HG03280 (cell line): ENCODE data around the gene CCDC51.
A peak's percentile ranks its signal among the peaks of the same experiment; 100 is the strongest.

Source experiments
- ATAC-seq: cut with Tn5 transposase; IDR thresholded peaks from one replicate; pipeline ENCODE4 v1.9.1; 2021; ENCODE audit warnings: mild to moderate bottlenecking, moderate library complexity; ENCODE audit not compliant: unreplicated experiment

Gene CCDC51

DNA sequence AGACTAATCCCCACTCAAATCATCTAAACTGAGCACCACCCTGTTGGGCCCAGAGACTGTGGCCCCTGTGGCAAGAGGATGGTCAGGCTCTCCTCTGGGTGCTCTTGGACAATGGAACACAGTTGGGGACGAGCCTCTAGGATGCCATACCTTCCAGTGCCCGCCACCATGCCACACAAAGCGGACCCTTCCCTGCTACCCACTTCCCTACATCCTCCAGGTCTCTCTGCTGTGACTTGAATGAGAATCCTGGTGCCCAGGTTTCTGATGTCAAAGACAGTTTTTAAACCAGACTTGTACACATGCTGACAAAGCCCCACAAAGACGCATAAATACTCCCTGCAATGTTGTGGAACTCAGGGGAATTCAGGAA is 4.7 kb downstream of the CCDC51 start:
- ATAC-seq, result no peak

DNA sequence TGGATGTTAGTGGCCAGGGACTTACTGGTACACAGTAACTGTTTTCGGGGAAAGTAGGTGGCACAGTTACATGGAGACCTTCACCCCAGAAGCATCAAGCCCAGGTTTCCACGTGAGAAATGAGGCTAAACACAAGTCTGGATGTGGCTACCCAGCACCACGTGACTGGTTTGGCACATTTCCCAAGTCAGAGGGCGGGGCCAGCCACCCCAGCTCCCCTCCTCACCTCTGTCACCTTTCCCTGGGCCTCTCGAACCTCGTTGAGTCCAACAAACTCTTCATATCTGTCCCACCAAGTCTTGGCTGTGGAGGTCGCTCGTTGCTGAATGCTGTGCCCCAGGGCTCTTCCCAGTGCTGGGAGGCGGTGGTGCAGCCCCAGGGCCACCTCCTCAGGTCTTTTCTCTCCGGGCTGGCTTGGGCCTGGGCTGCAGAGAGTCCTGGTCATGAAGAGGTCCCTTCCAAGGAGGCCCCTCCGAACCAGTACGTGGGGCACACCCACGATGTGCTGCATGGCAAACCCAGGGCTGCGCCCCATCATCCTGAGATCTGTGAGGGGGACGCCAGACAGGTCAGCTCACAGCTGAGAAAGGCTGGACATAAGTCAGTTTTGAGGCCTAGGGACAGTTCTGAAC is 5.2 kb downstream of the CCDC51 start:
- ATAC-seq, result no peak

DNA sequence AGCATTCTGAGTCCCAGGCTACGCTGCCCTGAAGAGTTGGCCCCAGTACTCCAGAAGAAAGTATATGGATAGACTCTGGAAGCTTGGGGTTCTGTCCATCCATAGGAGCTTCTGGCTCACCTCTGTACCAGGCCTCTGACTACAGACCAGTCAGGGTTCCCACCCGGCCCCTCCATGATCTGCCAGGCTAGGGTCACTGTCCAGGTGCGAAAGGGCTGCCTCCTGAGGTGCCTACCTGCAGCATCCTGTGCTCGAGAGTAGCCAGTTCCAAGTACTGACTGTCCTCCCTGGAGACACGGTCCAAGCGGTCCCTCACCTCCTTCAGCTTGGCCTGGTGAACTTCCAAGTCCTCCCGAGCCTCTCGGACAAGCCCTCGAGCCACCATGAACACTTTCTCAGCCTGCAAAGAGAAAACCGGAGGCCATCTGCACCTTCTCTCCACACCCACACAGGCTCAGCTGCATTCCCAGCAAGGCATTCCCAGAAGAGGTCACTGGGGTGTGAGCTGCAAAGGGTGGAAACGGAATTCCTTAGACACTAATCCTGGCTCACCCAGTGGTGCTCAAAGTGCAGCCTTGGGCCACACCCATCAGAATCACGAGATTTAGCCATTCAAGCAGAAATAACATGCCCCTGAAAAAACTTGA is 6.3 kb downstream of the CCDC51 start:
- no peak for ATAC-seq

DNA sequence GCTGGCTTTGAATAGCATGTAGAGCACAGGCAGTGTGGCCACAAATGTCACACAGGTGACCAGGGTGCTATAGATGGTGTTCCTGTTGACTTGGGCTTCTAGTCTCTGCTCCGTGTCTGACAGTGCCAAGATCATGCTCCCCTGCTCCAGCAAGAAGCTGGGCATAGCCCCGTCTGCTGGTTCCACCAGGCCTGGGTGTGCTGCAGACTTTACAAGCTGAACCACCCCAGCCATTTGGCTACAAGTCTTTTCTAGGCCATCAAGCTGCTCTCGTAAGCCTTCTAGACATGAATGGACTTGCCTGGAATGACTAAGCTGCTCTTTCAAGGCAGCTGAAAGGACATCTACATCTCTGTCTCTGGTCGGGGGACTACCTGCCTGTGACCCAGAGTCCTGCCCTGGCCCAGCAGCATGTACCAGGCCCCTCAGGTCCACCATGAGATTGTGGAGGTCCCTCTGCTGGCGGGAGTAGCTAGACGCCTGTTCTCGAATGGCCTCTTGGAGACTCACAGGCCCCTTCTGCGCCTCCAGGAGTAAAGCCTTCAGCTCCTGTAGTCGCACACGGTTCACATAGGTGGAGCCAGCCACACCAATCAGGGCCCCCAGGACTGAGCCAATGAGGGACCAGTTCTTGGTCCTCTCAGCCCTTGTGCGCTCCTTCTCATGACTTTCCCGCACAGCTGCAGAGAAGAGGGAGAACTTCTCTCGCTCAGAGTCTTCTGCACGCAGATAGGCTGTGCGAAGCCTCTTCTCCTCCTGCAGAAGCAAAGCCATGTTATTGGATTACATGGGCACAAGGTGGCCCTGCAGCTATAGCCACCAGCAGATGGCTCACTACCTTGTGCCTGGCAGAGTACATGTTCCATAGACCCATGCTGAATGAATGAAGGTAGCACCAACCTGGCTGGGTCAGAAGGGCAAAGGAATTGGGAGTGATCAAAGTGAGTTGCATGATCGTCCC is 7.2 kb downstream of the CCDC51 start:
- ATAC-seq, result no peak

DNA sequence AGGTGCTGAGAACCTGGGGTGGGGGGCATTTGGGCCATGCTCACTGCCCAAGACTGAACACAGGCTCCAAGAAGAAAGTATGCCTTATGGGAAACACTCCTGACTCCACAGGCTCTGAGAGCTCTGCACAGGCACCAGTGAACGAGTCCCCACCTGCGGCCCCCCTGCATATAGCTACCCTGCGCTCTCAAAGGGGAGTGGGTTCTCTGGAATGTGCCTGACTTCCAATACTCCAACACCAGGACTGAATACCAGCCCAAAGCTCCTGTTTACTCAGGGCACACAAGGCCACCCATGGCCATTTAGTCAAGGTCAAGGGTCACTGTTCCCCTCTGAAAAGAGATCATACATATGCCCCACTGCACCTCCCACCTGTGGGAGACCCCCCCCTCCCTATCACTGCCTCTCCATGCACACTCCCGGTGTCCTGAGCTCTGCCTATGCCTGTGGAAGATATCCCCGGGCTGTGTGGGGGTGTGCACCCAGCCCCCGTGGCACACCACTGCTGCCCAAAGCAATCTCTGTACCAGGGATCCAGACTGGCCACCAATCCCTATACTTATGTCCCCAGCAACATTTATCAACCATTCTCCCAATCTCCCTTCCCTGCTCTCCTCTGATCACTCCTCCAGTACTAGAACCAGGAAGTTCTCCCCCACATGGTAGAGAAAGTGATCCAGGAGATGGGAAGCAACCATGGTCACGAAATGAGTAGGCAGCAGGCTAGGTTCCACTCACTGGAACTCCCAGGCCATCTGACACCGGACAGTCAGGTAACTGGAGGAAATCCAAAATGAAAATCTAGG is 8.5 kb downstream of the CCDC51 start:
- no peak for ATAC-seq

DNA sequence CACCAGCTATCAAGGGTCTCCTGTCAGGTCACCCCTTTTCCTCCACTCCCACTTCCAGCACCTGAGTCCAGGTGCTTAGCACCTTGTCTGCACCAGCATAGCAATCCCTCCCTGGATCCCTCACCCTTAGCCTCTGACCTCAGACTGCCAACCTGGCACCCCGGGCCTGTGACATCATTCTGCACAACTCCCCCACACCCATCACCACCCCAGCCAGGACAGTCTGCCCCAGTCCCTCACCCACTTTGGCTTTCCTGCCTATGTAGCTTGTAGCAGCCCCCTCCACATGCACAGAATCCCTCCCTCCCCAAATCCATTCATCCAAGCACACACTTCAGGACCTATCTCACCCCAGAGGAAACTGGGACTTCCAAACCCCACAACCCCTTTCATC is 9.2 kb downstream of the CCDC51 start:
- no peak for ATAC-seq

DNA sequence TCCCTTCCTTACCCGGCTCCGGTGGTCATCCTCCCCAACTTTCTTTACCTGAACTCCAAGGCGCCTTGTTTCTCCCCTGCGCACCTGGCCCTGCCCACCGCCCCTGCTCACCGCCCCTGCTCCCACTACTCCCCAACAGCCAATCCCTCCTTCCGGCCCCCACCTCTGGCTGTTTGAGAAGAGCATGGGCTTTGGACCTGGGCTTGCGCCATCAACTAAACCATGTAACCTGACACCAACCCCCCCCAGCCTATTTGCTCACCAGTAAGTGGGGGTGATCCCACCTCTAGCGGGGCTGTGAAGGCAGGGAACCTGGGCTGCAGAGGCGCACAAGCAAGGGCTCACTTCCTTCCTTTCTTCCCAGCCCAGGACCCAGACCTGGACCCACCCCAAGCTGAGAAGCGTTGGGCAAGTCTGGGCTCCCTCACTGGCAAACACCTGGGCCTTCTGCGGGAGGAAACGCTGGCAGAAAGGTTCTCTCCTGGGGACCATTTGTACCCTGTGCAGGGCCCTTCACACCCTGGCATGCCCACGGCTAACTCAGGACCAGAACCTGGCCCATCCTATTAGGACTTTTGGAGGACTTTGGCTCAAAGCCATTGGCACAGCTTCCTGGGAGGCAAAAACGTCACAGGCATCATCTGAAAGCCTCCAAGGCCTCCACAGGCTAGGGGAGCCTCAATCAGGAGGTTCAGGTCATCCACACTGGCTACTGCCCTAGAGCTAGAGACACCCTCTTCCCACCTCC is 9.8 kb downstream of the CCDC51 start, which contains the start of gene PLXNB1:
Gene PLXNB1, minus strand, starts transcription at position 127 of the 748 bp plus-strand sequence. CDS start 5,475 bp downstream, outside the sequence.
- ATAC-seq, result no peak

DNA sequence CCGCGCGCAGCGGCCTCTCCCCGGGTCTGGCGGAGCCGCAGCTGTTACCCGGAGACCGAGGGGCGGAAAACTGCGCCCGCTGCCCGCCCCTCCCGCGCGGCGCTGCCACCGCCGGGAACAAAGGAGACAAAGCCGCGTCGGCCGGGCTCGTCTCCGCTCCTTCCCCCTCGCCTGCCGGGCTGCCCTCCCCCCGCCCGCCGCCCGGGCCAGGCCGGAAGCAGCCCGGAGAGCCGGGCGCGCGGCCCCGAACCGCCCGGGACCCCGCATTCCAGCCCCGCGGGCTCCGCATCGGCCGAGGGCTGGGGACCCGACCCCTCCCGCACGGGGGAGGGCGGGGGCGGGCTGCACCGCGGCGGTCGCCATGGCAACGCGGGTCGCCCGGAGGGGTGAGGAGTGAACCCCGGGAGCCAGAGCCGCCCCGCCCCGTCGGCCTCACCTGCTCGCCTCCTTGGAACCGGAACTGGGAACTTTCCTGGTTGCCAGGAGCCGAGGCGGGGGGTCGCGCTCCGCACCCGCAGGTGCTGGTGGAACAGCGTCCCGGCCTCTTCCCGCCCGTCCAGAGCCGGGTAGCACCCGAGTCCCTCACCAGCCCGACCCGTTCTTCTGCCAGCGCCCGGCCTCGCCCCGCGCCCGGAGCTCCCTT is 10.5 kb downstream of the CCDC51 start:
- ATAC-seq, result peak; percentile 42

DNA sequence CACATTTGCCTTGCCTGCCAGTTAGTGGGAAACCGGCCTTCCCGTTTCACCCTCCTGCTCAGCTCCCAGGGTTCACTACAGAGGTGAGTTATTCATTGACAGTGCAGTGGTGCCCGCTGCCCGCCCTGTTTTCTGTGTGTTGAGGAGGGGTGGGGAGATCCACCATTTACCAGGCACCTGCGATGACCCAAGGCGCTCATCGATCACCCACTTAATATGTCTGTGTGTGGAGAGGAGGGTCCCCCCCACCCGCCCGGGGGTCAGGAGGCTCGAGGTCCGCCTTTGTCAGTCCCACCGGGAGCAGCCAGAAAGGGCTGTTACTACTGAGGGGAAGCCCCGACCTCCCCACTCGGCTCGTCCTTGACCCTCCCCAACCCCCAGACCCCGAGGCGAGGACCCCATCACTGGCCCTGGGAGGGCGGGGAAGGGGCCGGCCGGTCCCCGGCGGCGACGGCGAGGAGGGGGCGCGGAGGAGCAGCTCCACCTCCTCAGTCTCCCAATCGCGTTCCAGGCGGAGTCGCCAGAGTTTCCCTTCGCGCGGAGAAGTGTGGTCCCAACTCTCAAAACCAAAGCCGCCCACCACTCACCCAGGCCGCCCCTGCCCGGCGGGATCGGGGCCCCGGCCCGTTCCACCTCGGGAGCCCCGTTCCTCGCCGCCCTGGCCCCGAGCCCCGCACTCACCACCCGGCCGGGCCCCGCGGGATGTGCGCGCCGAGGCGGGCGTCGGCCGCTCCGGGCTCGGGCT is 11.2 kb downstream of the CCDC51 start:
- ATAC-seq, result peak; percentile 39

DNA sequence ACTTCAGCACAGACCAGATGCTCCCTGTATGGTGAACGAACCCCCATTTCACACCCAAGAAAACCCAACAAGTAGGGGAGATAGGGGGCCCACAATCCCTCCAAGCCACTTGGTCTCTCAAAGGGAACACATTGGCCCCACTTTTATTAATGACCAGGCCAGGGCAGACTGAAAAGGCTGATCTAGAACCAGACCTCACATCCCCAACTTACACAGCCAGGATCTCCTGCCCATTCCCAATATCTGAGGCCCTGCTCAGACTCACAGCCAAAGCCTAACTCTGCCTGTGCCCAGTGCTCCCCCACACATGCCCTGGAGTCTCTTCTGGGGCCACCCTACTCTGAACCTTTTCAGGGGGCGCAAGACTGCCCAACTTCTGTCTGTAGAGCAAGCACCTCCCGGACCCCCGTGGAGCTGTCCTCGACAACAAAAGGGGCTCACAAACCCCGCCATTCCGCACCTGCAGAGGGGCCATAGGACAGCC is 11.8 kb downstream of the CCDC51 start:
- no peak for ATAC-seq

DNA sequence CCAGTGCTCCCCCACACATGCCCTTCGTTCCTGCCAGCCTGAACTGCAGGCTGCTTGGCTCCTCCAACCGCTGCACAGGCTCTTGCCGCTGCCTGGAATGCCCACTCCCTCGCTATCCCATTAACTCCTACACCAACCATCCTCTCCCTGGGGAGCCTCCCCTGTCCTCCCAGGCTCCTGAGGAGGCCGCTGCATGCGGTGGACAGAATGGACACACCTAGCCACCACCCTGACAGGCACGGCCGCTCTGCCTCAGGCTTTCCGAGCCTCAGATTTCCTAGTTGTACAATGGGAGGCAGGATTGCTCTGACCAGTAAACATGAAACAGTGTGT is 12.3 kb downstream of the CCDC51 start:
- ATAC-seq, result no peak

DNA sequence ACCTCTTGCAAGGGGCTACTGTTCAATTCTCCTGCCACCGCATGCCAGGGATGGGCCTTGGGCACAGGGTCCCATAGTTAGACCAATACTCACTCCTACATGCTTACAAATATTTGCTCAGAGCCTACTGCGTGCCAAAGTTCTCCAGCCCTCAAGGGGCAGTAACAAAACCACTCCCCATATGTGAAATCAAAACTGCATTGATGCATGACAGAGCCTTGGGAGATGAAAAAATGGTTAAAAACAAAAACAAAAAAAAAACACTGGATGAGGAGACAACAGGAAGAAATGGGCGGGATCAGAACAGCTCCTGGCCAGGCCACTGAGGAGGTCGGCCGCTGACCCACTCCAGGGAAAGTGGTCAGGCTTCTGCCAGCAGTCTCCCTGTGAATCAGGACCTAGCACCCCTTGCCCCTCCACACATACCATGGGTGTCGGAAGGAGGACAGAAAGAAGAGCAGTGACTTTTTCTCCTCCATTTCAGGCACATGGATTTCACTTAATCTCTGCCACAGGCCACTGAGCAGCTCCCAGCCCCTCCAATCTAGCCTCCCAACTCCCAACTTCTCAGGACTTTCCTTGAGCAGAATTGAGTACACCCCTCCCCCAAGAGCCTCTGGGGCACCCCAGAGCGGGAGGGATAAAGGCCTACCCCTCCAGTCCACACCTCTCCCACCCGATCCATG is 12.8 kb downstream of the CCDC51 start:
- ATAC-seq, result no peak

DNA sequence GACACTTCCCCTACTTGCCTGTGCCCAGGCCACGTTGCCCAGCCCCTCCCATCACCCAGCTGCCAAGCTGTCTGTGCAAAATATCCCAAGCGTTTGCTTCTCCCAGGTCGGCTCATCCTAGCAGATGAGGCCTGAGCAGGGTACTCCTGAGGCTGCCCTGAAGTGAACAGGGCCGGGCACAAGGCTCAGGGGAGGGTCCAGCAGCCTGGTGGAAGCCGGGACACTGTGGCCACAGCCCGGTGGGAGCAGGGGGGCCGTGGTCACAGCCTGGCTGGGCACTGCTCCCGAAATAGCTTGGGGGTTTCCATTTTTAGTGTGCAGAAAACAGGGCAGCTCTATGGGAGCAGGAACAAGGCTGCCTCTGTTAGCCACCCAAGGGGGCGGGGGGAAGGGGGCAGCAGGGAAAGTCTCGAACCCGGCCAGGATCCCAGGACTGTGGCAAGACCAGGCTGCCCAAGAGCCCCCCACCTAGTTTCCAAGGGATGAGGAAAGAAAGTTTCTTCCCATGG is 13.5 kb downstream of the CCDC51 start:
- ATAC-seq, result no peak

DNA sequence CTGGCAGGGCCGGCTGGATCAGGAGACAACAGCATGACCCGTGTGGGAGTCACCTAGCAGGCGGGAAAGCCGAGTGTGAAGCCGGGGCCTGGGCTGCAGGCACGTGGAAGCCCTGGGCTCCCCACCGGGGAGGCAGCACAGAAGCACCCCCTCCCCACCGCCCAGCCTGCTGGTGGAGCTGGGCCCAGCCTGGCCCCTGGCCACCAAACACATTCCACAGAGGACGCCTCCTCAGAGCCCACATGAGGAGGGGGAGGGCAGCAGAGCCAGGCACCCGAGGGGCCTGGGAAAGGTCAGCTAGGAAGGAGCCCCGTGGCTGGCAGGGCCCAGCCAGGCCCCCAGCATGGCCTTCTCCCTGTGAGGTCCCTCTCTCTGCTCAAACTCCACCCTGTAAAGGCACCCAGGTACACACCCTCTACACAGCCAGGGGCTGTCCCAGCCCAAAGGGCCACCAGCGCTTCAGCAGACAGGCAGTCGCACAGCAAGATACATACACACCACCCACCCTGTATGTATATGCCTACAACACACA is 14.6 kb downstream of the CCDC51 start:
- no peak for ATAC-seq

DNA sequence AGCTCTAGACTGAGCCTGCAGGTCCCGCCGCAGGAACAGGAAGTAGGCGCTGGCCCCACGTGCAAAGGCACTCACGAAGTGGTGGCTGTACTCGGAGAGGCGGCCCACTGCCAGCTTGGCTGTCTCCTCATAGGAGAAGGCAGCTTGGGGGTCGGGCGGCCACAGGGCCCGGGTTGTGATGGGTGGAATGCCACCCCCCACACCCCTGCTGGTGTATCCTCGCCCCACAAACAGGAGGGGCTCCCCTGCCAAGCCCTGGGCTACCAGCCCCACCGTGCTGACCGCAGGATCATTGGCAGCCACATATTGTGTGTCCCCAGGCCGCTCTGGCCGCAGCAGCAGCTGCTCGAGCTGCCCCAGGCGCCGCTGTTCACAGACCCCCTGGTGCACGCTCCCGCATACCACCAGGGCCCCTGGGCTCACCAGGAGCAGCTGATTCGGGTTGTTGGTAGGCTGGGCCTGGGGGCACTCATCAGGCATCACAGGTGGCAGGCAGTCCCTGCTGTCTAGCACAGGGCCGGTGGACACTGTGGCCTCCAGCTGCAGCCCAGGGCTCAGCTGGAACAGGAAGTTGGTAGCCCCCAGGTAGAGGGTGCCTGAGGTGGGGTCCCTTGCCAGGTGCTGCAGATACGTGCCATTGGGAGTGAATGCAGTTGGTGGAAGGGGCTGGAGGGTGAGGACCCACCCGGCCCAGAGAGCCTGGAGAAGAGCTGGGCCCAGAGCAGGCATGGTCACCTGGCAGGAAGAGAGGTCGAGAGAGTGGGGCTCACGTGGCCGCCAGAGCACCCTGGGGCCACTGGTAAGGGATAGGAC is 15.8 kb downstream of the CCDC51 start:
- ATAC-seq, result no peak

DNA sequence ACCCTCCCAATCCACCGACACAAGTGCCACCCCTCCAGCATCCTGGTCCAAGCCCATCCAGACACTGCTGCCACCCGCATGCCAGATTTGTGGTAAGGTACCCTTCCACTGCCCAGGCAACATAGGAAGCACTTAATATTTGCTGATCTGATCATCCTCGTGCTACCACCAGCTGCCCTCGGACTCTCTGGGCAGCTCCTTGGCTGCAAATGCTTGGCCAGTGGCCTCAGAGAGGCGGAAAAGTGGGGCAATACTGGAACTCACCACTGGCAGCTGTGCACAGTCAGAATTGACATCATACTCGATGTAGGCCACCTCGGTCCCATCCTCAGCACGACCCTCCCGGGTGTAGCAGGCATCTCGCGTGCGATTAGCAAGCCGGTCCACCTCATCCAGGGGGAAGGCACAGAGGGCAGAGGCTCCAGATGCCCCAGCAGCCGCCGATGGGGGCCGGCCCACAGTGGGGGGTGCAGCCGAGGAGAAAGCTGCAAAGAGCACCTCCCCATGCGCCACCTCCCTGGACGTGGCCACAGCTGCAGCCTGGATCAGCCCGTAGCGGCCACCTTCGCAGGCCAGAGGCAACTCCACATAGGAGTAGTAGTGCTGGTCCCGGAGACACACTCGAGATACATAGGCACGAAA is 16.6 kb downstream of the CCDC51 start:
- no peak for ATAC-seq

DNA sequence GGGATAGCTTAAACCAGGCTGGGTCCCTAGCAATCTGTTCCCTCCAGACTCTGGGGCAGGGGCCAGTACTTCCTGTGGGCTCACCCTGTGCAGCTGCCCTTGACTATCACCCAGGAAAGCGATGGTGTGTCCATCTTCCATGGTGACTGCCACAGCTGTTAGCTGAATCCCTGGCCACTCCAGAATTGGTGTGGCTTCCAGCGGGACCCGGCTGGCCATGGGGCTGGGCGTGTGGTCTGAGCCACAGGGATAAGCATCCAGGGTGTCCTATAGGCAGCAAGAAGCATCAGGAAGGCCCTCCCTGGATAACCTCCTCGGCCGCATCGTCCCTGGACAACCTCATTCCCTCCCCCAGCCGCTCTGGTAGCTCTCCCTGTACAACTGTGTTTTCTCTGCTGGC is 17.2 kb downstream of the CCDC51 start:
- ATAC-seq, result no peak
